ENCODE data around the gene IL17RC.

IL17RC gene

DNA sequence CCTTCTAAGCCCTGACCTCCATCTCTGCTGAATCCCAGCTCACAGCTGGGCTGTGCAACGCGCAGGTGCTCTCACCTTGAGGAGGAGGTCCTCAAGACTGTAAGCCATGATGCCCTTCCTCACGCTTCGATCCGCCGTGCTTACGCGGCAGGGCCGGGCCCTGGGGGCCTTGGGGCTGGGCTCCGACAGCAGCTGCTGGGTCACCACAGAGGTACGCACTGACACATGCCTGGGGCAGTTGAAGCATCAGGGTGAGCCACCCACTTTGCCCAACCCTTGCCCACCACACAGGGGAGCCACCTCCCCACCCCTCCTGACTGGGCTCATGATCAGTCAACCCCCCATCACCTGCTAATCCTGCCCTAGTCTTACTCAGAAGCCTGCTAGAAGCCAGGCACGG, 39.9 kb upstream of the IL17RC start:
- no peak for DNase-seq
- Histone ChIP-seq H3K36me3 (replicated peaks; ENCODE audit: insufficient read depth, low read length) (no peaks in the 10 kb centered on the region), H4K20me1 (ENCODE audit: insufficient read depth, low read length) (no peaks in the 10 kb centered on the region), H3K4me3 (ENCODE audit: low read length) (no peak overlapping the region), H3K9me3 (replicated peaks; ENCODE audit: insufficient read depth, low read length) (no peaks in the 10 kb centered on the region), H3K9ac (ENCODE audit: low read length) (no peak overlapping the region), H2AFZ (ENCODE audit: low read length) (no peak overlapping the region), H3K4me2 (ENCODE audit: low read depth, low read length) (no peak overlapping the region), H3F3A (ENCODE audit: insufficient read depth, low read length) (no peaks in the 10 kb centered on the region), H3K27me3 (replicated peaks; ENCODE audit: insufficient read depth, low read length) (no peaks in the 10 kb centered on the region), H3K79me2 (ENCODE audit: low read length) (no peaks in the 10 kb centered on the region), H3K4me1 (ENCODE audit: low read length) (no peaks in the 10 kb centered on the region), H3K9me2 (replicated peaks; ENCODE audit: insufficient read depth, low read length) (no peaks in the 10 kb centered on the region), H3K27ac (ENCODE audit: low read length) (no peak overlapping the region)
- TF ChIP-seq EZH2 (optimal IDR thresholded peaks at IDR 0.05; ENCODE audit: low read depth, low read length), result no peak
- TF ChIP-seq EZH2phosphoT487 (IDR thresholded peaks at IDR 0.05; ENCODE audit: low read length), result no peak
- TF ChIP-seq CTCF (IDR thresholded peaks at IDR 0.05; ENCODE audit: low read length), result no peak

- Histone ChIP-seq H3K9ac (ENCODE audit: low read length) (no peak overlapping the region), H4K20me1 (ENCODE audit: insufficient read depth, low read length) (no peaks in the 10 kb centered on the region), H3K27ac (ENCODE audit: low read length) (no peak overlapping the region), H2AFZ (ENCODE audit: low read length) (no peak overlapping the region), H3K79me2 (ENCODE audit: low read length) (no peaks in the 10 kb centered on the region), H3K36me3 (replicated peaks; ENCODE audit: insufficient read depth, low read length) (no peaks in the 10 kb centered on the region), H3K9me3 (replicated peaks; ENCODE audit: insufficient read depth, low read length) (no peaks in the 10 kb centered on the region), H3K4me3 (ENCODE audit: low read length) (no peak overlapping the region), H3K27me3 (replicated peaks; ENCODE audit: insufficient read depth, low read length) (no peaks in the 10 kb centered on the region), H3K9me2 (replicated peaks; ENCODE audit: insufficient read depth, low read length) (no peaks in the 10 kb centered on the region), H3K4me2 (ENCODE audit: low read depth, low read length) (no peak overlapping the region), H3K4me1 (ENCODE audit: low read length) (no peaks in the 10 kb centered on the region), H3F3A (ENCODE audit: insufficient read depth, low read length) (no peaks in the 10 kb centered on the region)
- TF ChIP-seq EZH2 (optimal IDR thresholded peaks at IDR 0.05; ENCODE audit: low read depth, low read length), result no peak
- TF ChIP-seq CTCF (IDR thresholded peaks at IDR 0.05; ENCODE audit: low read length), result no peak
- TF ChIP-seq EZH2phosphoT487 (IDR thresholded peaks at IDR 0.05; ENCODE audit: low read length), result no peak
- DNase-seq, result no peak
Measured at GRCh38 chr3:9878700-9879099, 38.2 kb upstream of the IL17RC start.

- Histone ChIP-seq H3K4me1 (ENCODE audit: low read length) (no peaks in the 10 kb centered on the region), H4K20me1 (ENCODE audit: insufficient read depth, low read length) (no peaks in the 10 kb centered on the region), H3F3A (ENCODE audit: insufficient read depth, low read length) (no peaks in the 10 kb centered on the region), H3K9me3 (replicated peaks; ENCODE audit: insufficient read depth, low read length) (no peaks in the 10 kb centered on the region), H2AFZ (ENCODE audit: low read length) (no peak within 1 kb of the TSS), H3K9me2 (replicated peaks; ENCODE audit: insufficient read depth, low read length) (no peaks in the 10 kb centered on the region), H3K27ac (ENCODE audit: low read length) (no peak within 1 kb of the TSS), H3K4me2 (ENCODE audit: low read depth, low read length) (no peak within 1 kb of the TSS), H3K79me2 (ENCODE audit: low read length) (no peaks in the 10 kb centered on the region), H3K27me3 (replicated peaks; ENCODE audit: insufficient read depth, low read length) (no peaks in the 10 kb centered on the region), H3K4me3 (ENCODE audit: low read length) (no peak within 1 kb of the TSS), H3K9ac (ENCODE audit: low read length) (no peak within 1 kb of the TSS), H3K36me3 (replicated peaks; ENCODE audit: insufficient read depth, low read length) (no peaks in the 10 kb centered on the region)
- TF ChIP-seq EZH2 (optimal IDR thresholded peaks at IDR 0.05; ENCODE audit: low read depth, low read length), result no peak
- TF ChIP-seq EZH2phosphoT487 (IDR thresholded peaks at IDR 0.05; ENCODE audit: low read length), result no peak
- TF ChIP-seq CTCF (IDR thresholded peaks at IDR 0.05; ENCODE audit: low read length), result no peak
- DNase-seq, result no peak
Measured at GRCh38 chr3:9879830-9880549, 36.9 kb upstream of the IL17RC start, which contains the start of gene CIDEC. Gene CIDEC (minus strand): TSS chr3:9880253. CDS start chr3:9878486, 1,767 bp downstream.
